ENCODE measurements around the gene KCNA5.
A peak's percentile ranks its signal among the peaks of the same experiment; 100 is the strongest.

Gene KCNA5

GRCh38 chr12:5013266-5013730 lies 30.4 kb upstream of the KCNA5 start:
- Histone ChIP-seq H3K27ac (replicated peaks) (no peak overlapping the region), H3K4me3 (replicated peaks; ENCODE audit: insufficient read depth, low read length) (no peak overlapping the region), H3K27me3 (ENCODE audit: insufficient read depth, poor library complexity, severe bottlenecking) (peaks cover 3% of the 10 kb centered on the region)
- no peak for DNase-seq (ENCODE audit: low read depth in 1 of 2, low spot score in 1 of 2)
- no peak for TF ChIP-seq SPI1 (IDR thresholded peaks at IDR 0.05; ENCODE audit: borderline replicate concordance, low read depth)
- TF ChIP-seq POLR2AphosphoS5 (IDR thresholded peaks at IDR 0.05; ENCODE audit: low read depth) = no peak
- TF ChIP-seq GABPA (IDR thresholded peaks at IDR 0.05; ENCODE audit: low read depth) = no peak
- TF ChIP-seq, protein P1, sequence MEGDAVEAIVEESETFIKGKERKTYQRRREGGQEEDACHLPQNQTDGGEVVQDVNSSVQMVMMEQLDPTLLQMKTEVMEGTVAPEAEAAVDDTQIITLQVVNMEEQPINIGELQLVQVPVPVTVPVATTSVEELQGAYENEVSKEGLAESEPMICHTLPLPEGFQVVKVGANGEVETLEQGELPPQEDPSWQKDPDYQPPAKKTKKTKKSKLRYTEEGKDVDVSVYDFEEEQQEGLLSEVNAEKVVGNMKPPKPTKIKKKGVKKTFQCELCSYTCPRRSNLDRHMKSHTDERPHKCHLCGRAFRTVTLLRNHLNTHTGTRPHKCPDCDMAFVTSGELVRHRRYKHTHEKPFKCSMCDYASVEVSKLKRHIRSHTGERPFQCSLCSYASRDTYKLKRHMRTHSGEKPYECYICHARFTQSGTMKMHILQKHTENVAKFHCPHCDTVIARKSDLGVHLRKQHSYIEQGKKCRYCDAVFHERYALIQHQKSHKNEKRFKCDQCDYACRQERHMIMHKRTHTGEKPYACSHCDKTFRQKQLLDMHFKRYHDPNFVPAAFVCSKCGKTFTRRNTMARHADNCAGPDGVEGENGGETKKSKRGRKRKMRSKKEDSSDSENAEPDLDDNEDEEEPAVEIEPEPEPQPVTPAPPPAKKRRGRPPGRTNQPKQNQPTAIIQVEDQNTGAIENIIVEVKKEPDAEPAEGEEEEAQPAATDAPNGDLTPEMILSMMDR (IDR thresholded peaks at IDR 0.05; ENCODE audit: insufficient read depth, low read length) = no peak
- no peak for TF ChIP-seq REST (IDR thresholded peaks at IDR 0.05; ENCODE audit: insufficient replicate concordance, low read depth)

DNA sequence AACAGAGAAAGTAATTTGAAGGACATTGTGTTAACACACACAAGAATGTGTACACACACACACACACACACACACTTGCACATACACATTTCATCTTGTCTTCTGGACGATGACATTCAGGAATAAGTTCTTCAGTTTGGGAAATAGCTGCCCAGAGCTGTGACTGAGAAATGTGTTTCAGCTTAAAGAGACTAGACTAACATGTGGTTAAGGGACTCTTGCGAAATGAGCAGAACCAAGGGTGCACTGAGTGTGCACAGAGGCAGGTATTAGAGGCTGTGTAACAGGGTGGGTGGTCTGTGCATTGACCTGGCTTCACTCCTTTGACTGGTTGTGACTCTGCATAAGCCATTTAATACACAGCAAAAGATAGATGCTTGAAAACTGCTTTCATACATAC lies 29.4 kb upstream of the KCNA5 start:
- Histone ChIP-seq H3K27ac (replicated peaks) (no peak overlapping the region), H3K27me3 (ENCODE audit: insufficient read depth, poor library complexity, severe bottlenecking) (peaks cover 3% of the 10 kb centered on the region), H3K4me3 (replicated peaks; ENCODE audit: insufficient read depth, low read length) (no peak overlapping the region)
- peak in 1 of 2 experiments; percentile 5 for DNase-seq (ENCODE audit: low read depth in 1 of 2, low spot score in 1 of 2)
- TF ChIP-seq POLR2AphosphoS5 (IDR thresholded peaks at IDR 0.05; ENCODE audit: low read depth) (no peak), GABPA (IDR thresholded peaks at IDR 0.05; ENCODE audit: low read depth) (no peak), REST (IDR thresholded peaks at IDR 0.05; ENCODE audit: insufficient replicate concordance, low read depth) (no peak), SPI1 (IDR thresholded peaks at IDR 0.05; ENCODE audit: borderline replicate concordance, low read depth) (no peak)
- TF ChIP-seq, protein P1 (IDR thresholded peaks at IDR 0.05; ENCODE audit: insufficient read depth, low read length) = no peak

- DNase-seq (ENCODE audit: low read depth in 1 of 2, low spot score in 1 of 2) = no peak
- H3K27ac ChIP-seq (replicated peaks) = no peak overlapping the region
- peaks cover 3% of the 10 kb centered on the region for H3K27me3 ChIP-seq (ENCODE audit: insufficient read depth, poor library complexity, severe bottlenecking)
- TF ChIP-seq POLR2AphosphoS5 (IDR thresholded peaks at IDR 0.05; ENCODE audit: low read depth) = no peak
- no peak for TF ChIP-seq GABPA (IDR thresholded peaks at IDR 0.05; ENCODE audit: low read depth)
- no peak for TF ChIP-seq REST (IDR thresholded peaks at IDR 0.05; ENCODE audit: insufficient replicate concordance, low read depth)
- TF ChIP-seq, protein P1 (IDR thresholded peaks at IDR 0.05; ENCODE audit: insufficient read depth, low read length) = no peak
- no peak for TF ChIP-seq SPI1 (IDR thresholded peaks at IDR 0.05; ENCODE audit: borderline replicate concordance, low read depth)
- H3K4me3 ChIP-seq (replicated peaks; ENCODE audit: insufficient read depth, low read length) = no peak overlapping the region
Measured at GRCh38 chr12:5015711-5016492, 27.8 kb upstream of the KCNA5 start.

Measured in HL-60 (cell line).